AG09309 (cell line): ENCODE results near the gene TCTN2.

Source experiments
- DNase-seq: peaks from one replicate; pipeline ENCODE4 v3.0.0-alpha.2; 2010; ENCODE audit warnings: low read depth
- H3K4me3 ChIP-seq: 2 replicates; pipeline ENCODE4 v1.5.1; 2011; ENCODE audit warnings: mild to moderate bottlenecking, low read depth, low read length, moderate library complexity; ENCODE audit not compliant: control insufficient read depth
- TF ChIP-seq, protein P1 (sequence below): IDR thresholded peaks from 2 replicates; pipeline ENCODE4 v1.5.1; 2011; ENCODE audit warnings: mild to moderate bottlenecking, low read depth, low read length, inconsistent platforms; ENCODE audit not compliant: insufficient read depth, control insufficient read depth; ENCODE audit errors: missing control alignments

TCTN2 gene

DNA sequence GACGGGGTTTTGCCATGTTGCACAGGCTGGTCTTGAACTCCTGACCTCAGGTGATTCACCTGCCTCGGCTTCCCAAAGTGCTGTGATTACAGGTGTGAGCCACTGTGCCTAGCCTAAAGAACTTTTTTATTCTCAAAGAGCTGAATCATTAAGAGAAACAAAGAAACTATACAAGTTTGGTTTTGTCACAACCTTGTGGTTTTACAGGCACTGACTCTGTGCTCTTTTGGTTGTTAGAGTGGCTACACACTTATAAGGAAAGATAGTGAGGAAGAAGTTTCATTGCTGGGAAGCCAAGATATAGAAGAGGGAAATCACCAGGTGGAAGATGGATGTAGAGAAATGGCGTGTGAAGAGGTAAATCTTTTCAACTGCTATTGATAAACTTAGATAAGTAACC is 81.1 kb downstream of the TCTN2 start:
- H3K4me3 ChIP-seq, result no peak overlapping the region
- no peak for DNase-seq
- TF ChIP-seq, protein P1, sequence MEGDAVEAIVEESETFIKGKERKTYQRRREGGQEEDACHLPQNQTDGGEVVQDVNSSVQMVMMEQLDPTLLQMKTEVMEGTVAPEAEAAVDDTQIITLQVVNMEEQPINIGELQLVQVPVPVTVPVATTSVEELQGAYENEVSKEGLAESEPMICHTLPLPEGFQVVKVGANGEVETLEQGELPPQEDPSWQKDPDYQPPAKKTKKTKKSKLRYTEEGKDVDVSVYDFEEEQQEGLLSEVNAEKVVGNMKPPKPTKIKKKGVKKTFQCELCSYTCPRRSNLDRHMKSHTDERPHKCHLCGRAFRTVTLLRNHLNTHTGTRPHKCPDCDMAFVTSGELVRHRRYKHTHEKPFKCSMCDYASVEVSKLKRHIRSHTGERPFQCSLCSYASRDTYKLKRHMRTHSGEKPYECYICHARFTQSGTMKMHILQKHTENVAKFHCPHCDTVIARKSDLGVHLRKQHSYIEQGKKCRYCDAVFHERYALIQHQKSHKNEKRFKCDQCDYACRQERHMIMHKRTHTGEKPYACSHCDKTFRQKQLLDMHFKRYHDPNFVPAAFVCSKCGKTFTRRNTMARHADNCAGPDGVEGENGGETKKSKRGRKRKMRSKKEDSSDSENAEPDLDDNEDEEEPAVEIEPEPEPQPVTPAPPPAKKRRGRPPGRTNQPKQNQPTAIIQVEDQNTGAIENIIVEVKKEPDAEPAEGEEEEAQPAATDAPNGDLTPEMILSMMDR, result no peak

DNA sequence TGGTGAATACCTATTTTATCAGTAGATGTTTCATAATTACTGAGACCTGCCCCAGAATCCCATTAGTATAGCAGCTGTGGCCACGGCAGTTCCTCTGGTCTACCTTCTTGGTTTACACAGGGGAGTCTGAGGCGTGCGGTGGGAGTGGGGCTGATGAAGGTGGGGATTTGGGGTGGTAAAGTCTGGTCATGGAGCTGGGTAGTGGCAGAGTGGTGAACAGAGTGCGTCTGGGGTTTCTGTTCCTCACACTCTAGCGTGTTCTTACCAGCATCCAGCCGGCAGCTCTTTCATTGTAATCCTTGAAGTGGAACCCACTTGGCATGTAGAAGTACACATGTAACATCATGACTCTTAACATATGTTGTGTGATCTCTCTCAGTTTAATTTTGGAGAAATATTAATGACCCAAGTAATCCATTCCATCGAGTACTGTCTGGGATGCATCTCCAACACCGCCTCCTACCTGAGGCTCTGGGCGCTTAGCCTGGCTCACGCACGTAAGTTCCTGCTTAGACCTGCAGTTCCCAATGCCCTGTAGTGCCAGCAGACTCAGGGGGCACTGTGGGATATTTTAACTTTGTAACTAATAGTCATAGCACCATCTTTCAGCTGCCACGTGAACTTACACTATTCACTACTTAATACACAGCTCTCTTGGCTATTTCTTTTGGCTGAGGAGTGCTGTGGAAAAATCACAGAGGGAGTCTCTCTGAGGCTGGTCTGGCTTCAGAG is 83.3 kb downstream of the TCTN2 start:
- TF ChIP-seq, protein P1, result no peak
- H3K4me3 ChIP-seq, result no peak overlapping the region
- no peak for DNase-seq

- H3K4me3 ChIP-seq, result no peak overlapping the region
- peak; percentile 74 for DNase-seq
- TF ChIP-seq, protein P1, result no peak
Observed at GRCh38 chr12:123757561-123757960, 86.6 kb downstream of the TCTN2 start.
